ENCODE data around the gene CCBE1.

DNA sequence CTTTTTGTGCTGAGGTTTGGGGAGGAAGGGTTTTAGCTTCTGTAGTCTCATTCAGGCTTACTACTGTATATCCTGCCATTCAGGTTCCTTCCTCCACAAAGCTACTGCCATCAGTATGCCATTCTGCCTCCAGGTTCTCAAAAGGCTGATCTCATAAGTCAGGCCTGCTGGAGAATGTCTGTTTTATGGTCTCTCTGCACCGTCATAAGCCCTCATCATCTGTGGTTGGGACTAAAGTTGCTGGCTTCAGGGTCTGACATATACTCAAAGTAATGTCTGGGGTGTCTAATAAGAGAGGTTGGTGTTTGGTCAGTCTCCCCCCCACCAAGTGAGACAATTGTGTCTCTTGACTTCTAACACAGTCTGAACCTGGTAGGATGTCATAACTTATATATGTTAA, 36.2 kb upstream of the CCBE1 start:
- TF ChIP-seq TAF1 (IDR thresholded peaks at IDR 0.05; ENCODE audit: low read depth) (no peak), CTCF (IDR thresholded peaks at IDR 0.05; ENCODE audit: poor library complexity, severe bottlenecking) (no peak), MXI1 (conservative IDR thresholded peaks at IDR 0.05; ENCODE audit: poor library complexity, severe bottlenecking) (no peak), EP300 (conservative IDR thresholded peaks at IDR 0.05; ENCODE audit: poor library complexity, severe bottlenecking) (no peak), EZH2 (IDR thresholded peaks at IDR 0.05; ENCODE audit: borderline replicate concordance, insufficient read depth, low read length, poor library complexity, severe bottlenecking) (no peak), POLR2AphosphoS5 (IDR thresholded peaks at IDR 0.05) (no peak), SMC3 (conservative IDR thresholded peaks at IDR 0.05; ENCODE audit: poor library complexity) (no peak), RAD21 (conservative IDR thresholded peaks at IDR 0.05) (no peak)
- TF ChIP-seq, protein P1, sequence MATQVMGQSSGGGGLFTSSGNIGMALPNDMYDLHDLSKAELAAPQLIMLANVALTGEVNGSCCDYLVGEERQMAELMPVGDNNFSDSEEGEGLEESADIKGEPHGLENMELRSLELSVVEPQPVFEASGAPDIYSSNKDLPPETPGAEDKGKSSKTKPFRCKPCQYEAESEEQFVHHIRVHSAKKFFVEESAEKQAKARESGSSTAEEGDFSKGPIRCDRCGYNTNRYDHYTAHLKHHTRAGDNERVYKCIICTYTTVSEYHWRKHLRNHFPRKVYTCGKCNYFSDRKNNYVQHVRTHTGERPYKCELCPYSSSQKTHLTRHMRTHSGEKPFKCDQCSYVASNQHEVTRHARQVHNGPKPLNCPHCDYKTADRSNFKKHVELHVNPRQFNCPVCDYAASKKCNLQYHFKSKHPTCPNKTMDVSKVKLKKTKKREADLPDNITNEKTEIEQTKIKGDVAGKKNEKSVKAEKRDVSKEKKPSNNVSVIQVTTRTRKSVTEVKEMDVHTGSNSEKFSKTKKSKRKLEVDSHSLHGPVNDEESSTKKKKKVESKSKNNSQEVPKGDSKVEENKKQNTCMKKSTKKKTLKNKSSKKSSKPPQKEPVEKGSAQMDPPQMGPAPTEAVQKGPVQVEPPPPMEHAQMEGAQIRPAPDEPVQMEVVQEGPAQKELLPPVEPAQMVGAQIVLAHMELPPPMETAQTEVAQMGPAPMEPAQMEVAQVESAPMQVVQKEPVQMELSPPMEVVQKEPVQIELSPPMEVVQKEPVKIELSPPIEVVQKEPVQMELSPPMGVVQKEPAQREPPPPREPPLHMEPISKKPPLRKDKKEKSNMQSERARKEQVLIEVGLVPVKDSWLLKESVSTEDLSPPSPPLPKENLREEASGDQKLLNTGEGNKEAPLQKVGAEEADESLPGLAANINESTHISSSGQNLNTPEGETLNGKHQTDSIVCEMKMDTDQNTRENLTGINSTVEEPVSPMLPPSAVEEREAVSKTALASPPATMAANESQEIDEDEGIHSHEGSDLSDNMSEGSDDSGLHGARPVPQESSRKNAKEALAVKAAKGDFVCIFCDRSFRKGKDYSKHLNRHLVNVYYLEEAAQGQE (IDR thresholded peaks at IDR 0.05; ENCODE audit: borderline replicate concordance) = no peak
